Transverse colon (tissue), 4 donors: Measurements from ENCODE around the gene IL15RA.
"Not testable (repeated sequence)": the region's sequence is repeated elsewhere in the genome, so short reads cannot be mapped to it uniquely, and the experiment has no call there.

Source experiments
- EP300 ChIP-seq: sonication (generic); formaldehyde crosslinking; IDR thresholded peaks from one replicate; pipeline ENCODE4 v1.6.1; 2017; ENCODE audit warnings: antibody characterized with exemption, low read depth
- POLR2A ChIP-seq: fragments of 450-650 bp; IDR thresholded peaks from one replicate; pipeline ENCODE4 v1.6.1; 2016; ENCODE audit warnings: antibody characterized with exemption, mild to moderate bottlenecking, moderate library complexity
- POLR2AphosphoS5 ChIP-seq, 3 donors: sonication (generic); formaldehyde crosslinking; IDR thresholded peaks; one replicate each; pipeline ENCODE4 v1.6.1; 2016; ENCODE audit warnings: antibody characterized with exemption in 3 of 3
- TF ChIP-seq, protein P1 (sequence below), 5 experiments: fragments of 200-600 bp in 3 of 5; fragments of 450-650 bp in 2 of 5; sonication (generic) in 3 of 5; IDR thresholded peaks; 1 replicate in 2 of 5; 2 replicates in 3 of 5; pipeline ENCODE4 v1.5.1; 2016 to 2017; ENCODE audit warnings: antibody characterized with exemption in 5 of 5, inconsistent platforms in 3 of 5, mild to moderate bottlenecking in 2 of 5, moderate library complexity in 1 of 5

GRCh38 chr10:5946419-5946775 lies 30.9 kb downstream of the IL15RA start:
- TF ChIP-seq, protein P1, sequence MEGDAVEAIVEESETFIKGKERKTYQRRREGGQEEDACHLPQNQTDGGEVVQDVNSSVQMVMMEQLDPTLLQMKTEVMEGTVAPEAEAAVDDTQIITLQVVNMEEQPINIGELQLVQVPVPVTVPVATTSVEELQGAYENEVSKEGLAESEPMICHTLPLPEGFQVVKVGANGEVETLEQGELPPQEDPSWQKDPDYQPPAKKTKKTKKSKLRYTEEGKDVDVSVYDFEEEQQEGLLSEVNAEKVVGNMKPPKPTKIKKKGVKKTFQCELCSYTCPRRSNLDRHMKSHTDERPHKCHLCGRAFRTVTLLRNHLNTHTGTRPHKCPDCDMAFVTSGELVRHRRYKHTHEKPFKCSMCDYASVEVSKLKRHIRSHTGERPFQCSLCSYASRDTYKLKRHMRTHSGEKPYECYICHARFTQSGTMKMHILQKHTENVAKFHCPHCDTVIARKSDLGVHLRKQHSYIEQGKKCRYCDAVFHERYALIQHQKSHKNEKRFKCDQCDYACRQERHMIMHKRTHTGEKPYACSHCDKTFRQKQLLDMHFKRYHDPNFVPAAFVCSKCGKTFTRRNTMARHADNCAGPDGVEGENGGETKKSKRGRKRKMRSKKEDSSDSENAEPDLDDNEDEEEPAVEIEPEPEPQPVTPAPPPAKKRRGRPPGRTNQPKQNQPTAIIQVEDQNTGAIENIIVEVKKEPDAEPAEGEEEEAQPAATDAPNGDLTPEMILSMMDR (IDR thresholded peaks at IDR 0.05) = not testable (repeated sequence)
- TF ChIP-seq POLR2A; EP300; POLR2AphosphoS5 (IDR thresholded peaks at IDR 0.05): not testable (repeated sequence)
